Astrocyte of the spinal cord (primary cell): ENCODE results near the gene MEF2C.

Experiments
- DNase-seq: peaks from one replicate; pipeline ENCODE4 v3.0.0; 2011; ENCODE audit warnings: low read depth, low spot score
- H3K4me3 ChIP-seq: 2 replicates; pipeline ENCODE4 v1.5.1; 2011; ENCODE audit warnings: low read depth, mild to moderate bottlenecking, low read length, moderate library complexity
- CTCF ChIP-seq: IDR thresholded peaks from 2 replicates; pipeline ENCODE4 v1.5.1; 2012; ENCODE audit warnings: low read depth, mild to moderate bottlenecking, low read length, inconsistent platforms
- in situ Hi-C: cut with HindIII; loops from 2 replicates; pipeline ENCODE4 v1.10.0; 2017; ENCODE audit warnings: low sequenced_read_pairs

MEF2C gene

GRCh38 chr5:88772047-88772446 lies 110.9 kb downstream of the MEF2C start:
- H3K4me3 ChIP-seq, result no peak overlapping the region
- no peak for TF ChIP-seq CTCF
- DNase-seq, result no peak
- in situ Hi-C loops, result no loop called here

GRCh38 chr5:88770276-88771257 lies 112.4 kb downstream of the MEF2C start:
- DNase-seq, result peak; percentile 27
- TF ChIP-seq CTCF, result no peak
- no peak overlapping the region for H3K4me3 ChIP-seq
- in situ Hi-C loops, result no loop called here

- TF ChIP-seq CTCF, result no peak
- peak; percentile 51 for DNase-seq
- in situ Hi-C loops, result no loop called here
- H3K4me3 ChIP-seq, result no peak overlapping the region
Measured at GRCh38 chr5:88769165-88769564, 113.8 kb downstream of the MEF2C start.

GRCh38 chr5:88768411-88768810 lies 114.6 kb downstream of the MEF2C start:
- in situ Hi-C loops, result no loop called here
- no peak for DNase-seq
- no peak overlapping the region for H3K4me3 ChIP-seq
- TF ChIP-seq CTCF, result no peak

GRCh38 chr5:88765798-88766197 lies 117.2 kb downstream of the MEF2C start:
- no peak for TF ChIP-seq CTCF
- in situ Hi-C loops, result no loop called here
- no peak for DNase-seq
- no peak overlapping the region for H3K4me3 ChIP-seq

GRCh38 chr5:88765171-88765570 lies 117.8 kb downstream of the MEF2C start:
- no peak for DNase-seq
- no peak for TF ChIP-seq CTCF
- in situ Hi-C loops, result no loop called here
- H3K4me3 ChIP-seq, result no peak overlapping the region
